Stomach (tissue), 4 donors: ENCODE measurements around the gene ZNRF3.

Experiments used
- POLR2A ChIP-seq, 4 donors: fragments of 450-650 bp; IDR thresholded peaks; one replicate each; pipeline ENCODE4 v1.6.1; 2016; ENCODE audit warnings: antibody characterized with exemption in 4 of 4, control low read depth in 2 of 4, mild to moderate bottlenecking in 1 of 4, moderate library complexity in 1 of 4
- POLR2AphosphoS5 ChIP-seq, 3 donors: sonication (generic); formaldehyde crosslinking; IDR thresholded peaks; one replicate each; pipeline ENCODE4 v1.6.1; 2016; ENCODE audit warnings: antibody characterized with exemption in 3 of 3
- TF ChIP-seq, protein P1 (sequence below), 7 experiments: fragments of 450-650 bp in 4 of 7; fragments of 200-600 bp in 3 of 7; sonication (generic) in 3 of 7; IDR thresholded peaks; one replicate each; pipeline ENCODE4 v1.5.1; 2016 to 2019; ENCODE audit warnings: antibody characterized with exemption in 7 of 7, control low read depth in 2 of 7, mild to moderate bottlenecking in 1 of 7

DNA sequence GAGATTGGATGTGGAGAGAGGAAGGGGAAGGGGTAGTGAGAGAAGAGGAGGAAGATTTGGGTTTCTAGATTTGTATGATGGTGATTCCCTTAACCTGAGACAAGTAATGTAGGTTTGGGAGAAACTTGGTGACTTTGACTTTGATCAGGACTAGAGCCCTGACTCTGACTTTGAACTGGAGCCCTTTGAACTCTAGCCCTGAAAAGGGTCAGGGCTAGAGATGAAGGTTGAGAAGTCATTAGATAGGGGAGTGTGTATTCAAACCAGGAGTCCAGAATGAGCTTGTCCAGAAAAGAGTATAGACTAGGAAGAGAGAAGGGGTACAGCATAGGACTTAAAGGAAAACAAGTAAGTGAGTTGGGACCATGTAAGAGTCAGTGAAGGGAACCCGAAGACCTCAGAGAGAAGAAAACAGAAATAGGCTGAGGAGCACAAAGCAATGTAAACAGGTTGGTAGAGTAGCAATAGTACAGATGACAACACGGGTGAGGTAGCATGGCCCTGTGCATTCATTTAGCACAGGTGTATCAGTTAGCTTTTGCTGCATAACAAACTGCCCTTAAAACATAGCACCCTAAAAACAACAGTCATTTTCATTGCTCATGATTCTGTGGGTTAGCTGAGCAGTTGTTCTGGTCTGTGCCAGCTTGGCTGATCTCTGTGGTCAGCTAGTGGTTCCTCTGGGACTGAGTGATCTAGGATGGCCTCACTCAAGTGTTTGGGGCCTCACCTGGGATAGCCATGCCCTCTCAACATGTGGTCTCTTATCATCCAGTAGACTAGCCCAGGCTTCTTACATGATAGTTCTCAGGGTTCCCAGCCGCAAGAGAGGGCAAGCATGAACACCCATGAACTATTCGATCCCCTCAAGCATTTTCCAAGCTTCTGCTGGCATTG lies 135.2 kb downstream of the ZNRF3 start:
- TF ChIP-seq POLR2A (IDR thresholded peaks at IDR 0.05) (no peak), POLR2AphosphoS5 (IDR thresholded peaks at IDR 0.05) (no peak)
- TF ChIP-seq, protein P1, sequence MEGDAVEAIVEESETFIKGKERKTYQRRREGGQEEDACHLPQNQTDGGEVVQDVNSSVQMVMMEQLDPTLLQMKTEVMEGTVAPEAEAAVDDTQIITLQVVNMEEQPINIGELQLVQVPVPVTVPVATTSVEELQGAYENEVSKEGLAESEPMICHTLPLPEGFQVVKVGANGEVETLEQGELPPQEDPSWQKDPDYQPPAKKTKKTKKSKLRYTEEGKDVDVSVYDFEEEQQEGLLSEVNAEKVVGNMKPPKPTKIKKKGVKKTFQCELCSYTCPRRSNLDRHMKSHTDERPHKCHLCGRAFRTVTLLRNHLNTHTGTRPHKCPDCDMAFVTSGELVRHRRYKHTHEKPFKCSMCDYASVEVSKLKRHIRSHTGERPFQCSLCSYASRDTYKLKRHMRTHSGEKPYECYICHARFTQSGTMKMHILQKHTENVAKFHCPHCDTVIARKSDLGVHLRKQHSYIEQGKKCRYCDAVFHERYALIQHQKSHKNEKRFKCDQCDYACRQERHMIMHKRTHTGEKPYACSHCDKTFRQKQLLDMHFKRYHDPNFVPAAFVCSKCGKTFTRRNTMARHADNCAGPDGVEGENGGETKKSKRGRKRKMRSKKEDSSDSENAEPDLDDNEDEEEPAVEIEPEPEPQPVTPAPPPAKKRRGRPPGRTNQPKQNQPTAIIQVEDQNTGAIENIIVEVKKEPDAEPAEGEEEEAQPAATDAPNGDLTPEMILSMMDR (IDR thresholded peaks at IDR 0.05): no peak
